ENCODE data around the gene RARA. TPM values are rescaled to one million over a fixed set of nuclear protein-coding genes. Genes with fewer than 3 reads are reported as not detected.

The RARA gene
- total and polyA plus RNA-seq, 12 donors = 11.2 to 34.0 (median 18.9) TPM

DNA sequence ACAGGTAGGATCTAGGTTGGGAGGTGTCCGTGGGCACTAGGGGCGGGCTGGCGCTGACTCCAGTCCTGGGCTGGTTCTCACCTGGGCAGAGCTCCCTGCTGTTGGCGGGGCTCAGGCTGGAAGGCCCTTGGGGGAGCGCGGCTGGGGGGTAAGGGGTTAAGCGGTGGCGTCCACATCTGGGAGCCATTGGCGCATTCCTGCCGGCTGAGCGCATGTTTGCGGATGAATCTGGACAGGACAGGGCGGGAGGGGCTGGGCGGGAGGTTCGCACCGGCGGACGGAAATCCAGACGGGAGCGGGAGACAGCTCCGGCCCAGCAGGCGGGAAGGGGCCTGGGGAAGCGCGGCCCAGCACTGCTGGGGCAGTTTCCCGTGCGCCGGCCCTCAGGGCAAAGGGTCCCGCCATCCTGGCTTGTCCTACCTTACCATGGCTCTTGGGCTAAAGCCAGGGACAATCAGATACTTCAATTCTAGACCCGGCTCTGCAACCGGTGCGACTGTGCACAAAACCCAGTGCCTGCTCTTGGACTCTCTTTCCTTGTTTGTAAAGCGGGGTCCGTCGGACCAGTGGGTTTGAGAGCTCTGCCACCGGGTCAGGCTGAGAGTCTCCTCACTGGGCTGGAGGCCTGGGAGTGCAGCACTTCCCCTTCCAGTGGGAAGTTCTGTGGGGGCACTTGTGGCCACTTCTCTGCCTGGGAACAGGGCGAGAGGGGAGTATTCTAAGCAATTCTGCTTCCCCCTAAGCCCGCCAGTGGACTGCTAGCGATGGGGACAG lies 7.8 kb downstream of the RARA start:
- WGBS, 2 donors = 7 to 12% methylated on average over 38 of the region's 38 CpGs
- TF ChIP-seq, protein P1, sequence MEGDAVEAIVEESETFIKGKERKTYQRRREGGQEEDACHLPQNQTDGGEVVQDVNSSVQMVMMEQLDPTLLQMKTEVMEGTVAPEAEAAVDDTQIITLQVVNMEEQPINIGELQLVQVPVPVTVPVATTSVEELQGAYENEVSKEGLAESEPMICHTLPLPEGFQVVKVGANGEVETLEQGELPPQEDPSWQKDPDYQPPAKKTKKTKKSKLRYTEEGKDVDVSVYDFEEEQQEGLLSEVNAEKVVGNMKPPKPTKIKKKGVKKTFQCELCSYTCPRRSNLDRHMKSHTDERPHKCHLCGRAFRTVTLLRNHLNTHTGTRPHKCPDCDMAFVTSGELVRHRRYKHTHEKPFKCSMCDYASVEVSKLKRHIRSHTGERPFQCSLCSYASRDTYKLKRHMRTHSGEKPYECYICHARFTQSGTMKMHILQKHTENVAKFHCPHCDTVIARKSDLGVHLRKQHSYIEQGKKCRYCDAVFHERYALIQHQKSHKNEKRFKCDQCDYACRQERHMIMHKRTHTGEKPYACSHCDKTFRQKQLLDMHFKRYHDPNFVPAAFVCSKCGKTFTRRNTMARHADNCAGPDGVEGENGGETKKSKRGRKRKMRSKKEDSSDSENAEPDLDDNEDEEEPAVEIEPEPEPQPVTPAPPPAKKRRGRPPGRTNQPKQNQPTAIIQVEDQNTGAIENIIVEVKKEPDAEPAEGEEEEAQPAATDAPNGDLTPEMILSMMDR (IDR thresholded peaks at IDR 0.05) = no peak
- Histone ChIP-seq H3K27me3 (no peaks in the 10 kb centered on the region), H3K4me3 (peak overlapping the region in 9 of 10 donors; percentile 36 to 99 (median 90)), H3K4me1 (peaks cover 49 to 96% (median 90%) of the 10 kb centered on the region in 9 donors), H3K36me3 (no peaks in the 10 kb centered on the region), H3K27ac (peak overlapping the region; percentile 66 to 98 (median 96)), H3K9me3 (no peaks in the 10 kb centered on the region)
- ATAC-seq = peak; percentile 0 to 56 (median 38)
- intact Hi-C loops (cut with DNase I) = loop anchor here in 1 of 10 donors (2.0 kb wide), 1 partner anchor 26 kb away; no protein-coding TSS in a partner anchor
- DNase-seq = peak; percentile 77 to 81

GRCh38 chr17:40317345-40317873 lies 8.4 kb downstream of the RARA start:
- H3K4me1 ChIP-seq = peaks cover 48 to 96% (median 90%) of the 10 kb centered on the region in 9 donors
- TF ChIP-seq, protein P1 (IDR thresholded peaks at IDR 0.05) = peak; percentile 47 to 72 (median 59)
- 4 to 7% methylated on average over 6 of the region's 6 CpGs for WGBS, 2 donors
- no peaks in the 10 kb centered on the region for H3K36me3 ChIP-seq
- H3K27ac ChIP-seq = peak overlapping the region; percentile 66 to 98 (median 96)
- peak overlapping the region; percentile 7 to 100 (median 94) for H3K4me3 ChIP-seq
- intact Hi-C loops (cut with DNase I) = loop anchor here in 1 of 10 donors (2.0 kb wide), 1 partner anchor 25 kb away; no protein-coding TSS in a partner anchor
- peak in 1 of 2 donors; percentile 65 for DNase-seq
- H3K9me3 ChIP-seq = no peaks in the 10 kb centered on the region
- peak in 6 of 8 donors; percentile 13 to 51 (median 27) for ATAC-seq
- H3K27me3 ChIP-seq = no peaks in the 10 kb centered on the region

- peak; percentile 86 to 93 (median 91) for ATAC-seq
- Histone ChIP-seq H3K27ac (peak overlapping the region; percentile 83 to 98 (median 96)), H3K9me3 (no peaks in the 10 kb centered on the region), H3K4me3 (peak overlapping the region; percentile 75 to 100 (median 94)), H3K4me1 (peaks cover 47 to 96% (median 88%) of the 10 kb centered on the region in 9 donors), H3K27me3 (no peaks in the 10 kb centered on the region), H3K36me3 (no peaks in the 10 kb centered on the region)
- intact Hi-C loops (cut with DNase I) = loop anchor here in 3 of 10 donors (2.0 kb wide), 3 partner anchors 23 to 29 kb away; no protein-coding TSS in a partner anchor
- 0% methylated on average over 67 to 70 of the region's 70 CpGs for WGBS, 2 donors
- TF ChIP-seq, protein P1 (IDR thresholded peaks at IDR 0.05) = peak in 1 of 9 donors; percentile 11
- peak; percentile 94 to 96 for DNase-seq
Measured at GRCh38 chr17:40317880-40318829, 9.2 kb downstream of the RARA start.
